Panc1 (cell line): ENCODE data around the gene PAK4. TPM values are rescaled to one million over a fixed set of nuclear protein-coding genes. Genes with fewer than 3 reads are reported as not detected.

ENCODE experiments used
- ATAC-seq: fragments of 200-7000 bp; cut with Tn5 transposase; 2 replicates; pipeline ENCODE4 v1.9.1; 2020; ENCODE audit warnings: mild to moderate bottlenecking, moderate library complexity
- BruUV-seq: library from RNA; stranded (reverse); fragments of 400-500 nt; replicated peaks from 2 replicates; lab custom pipeline; 2021; lab: Mats Ljungman, UMichigan
- CTCF ChIA-PET: fragments of 300-600 bp; sonication (Branson Sonifier 250); formaldehyde crosslinking; loops from one replicate; lab custom pipeline; 2022; ENCODE audit warnings: antibody characterized with exemption; lab: Charles Lee
- POLR2A ChIA-PET: fragments of 300-600 bp; sonication (Branson Sonifier 250); formaldehyde crosslinking; loops from one replicate; lab custom pipeline; 2022; ENCODE audit warnings: antibody characterized with exemption; lab: Charles Lee
- DNase-seq: peaks from one replicate; pipeline ENCODE4 v3.0.0-alpha.2; 2010; ENCODE audit warnings: low read depth, low spot score
- H3K27ac ChIP-seq: 2 replicates; pipeline ENCODE4 v1.5.1; 2011; ENCODE audit warnings: mild to moderate bottlenecking, low read length, inconsistent platforms
- H3K27me3 ChIP-seq: fragments of 200-500 bp; sonication (Bioruptor generic); 2 replicates; pipeline ENCODE4 v1.6.0; 2014; ENCODE audit warnings: low read length, inconsistent platforms; ENCODE audit not compliant: control insufficient read depth, insufficient read depth
- H3K36me3 ChIP-seq: fragments of 200-500 bp; sonication (Bioruptor generic); 2 replicates; pipeline ENCODE4 v1.5.1; 2014; ENCODE audit warnings: inconsistent platforms, mild to moderate bottlenecking, low read length, moderate library complexity; ENCODE audit not compliant: control insufficient read depth, insufficient read depth
- H3K4me1 ChIP-seq: 2 replicates; pipeline ENCODE4 v1.5.1; 2011; ENCODE audit warnings: inconsistent platforms, mild to moderate bottlenecking, low read length, moderate library complexity; ENCODE audit not compliant: control insufficient read depth, insufficient read depth
- H3K4me3 ChIP-seq, 2 experiments: 2 replicates each; pipeline ENCODE4 v1.5.1; 2011 to 2012; ENCODE audit warnings: low read depth in 2 of 2, low read length in 2 of 2, mild to moderate bottlenecking in 2 of 2, inconsistent platforms in 1 of 2, moderate library complexity in 1 of 2
- H3K9me3 ChIP-seq: fragments of 200-500 bp; sonication (Bioruptor generic); 2 replicates; pipeline ENCODE4 v1.5.1; 2014; ENCODE audit warnings: low read depth, mild to moderate bottlenecking, inconsistent platforms, low read length, moderate library complexity; ENCODE audit not compliant: control insufficient read depth, insufficient read depth
- POLR2AphosphoS5 ChIP-seq: IDR thresholded peaks from 2 replicates; pipeline ENCODE4 v1.6.1; 2012; ENCODE audit warnings: mild to moderate bottlenecking, low read depth, low read length, moderate library complexity
- SIN3A ChIP-seq: IDR thresholded peaks from 2 replicates; pipeline ENCODE4 v1.6.1; 2012; ENCODE audit warnings: low read depth, mild to moderate bottlenecking, low read length, moderate library complexity, borderline replicate concordance; ENCODE audit not compliant: insufficient read depth
- TCF7L2 ChIP-seq: IDR thresholded peaks from 2 replicates; pipeline ENCODE4 v1.6.1; 2011; ENCODE audit warnings: mild to moderate bottlenecking, low read depth, low read length, inconsistent platforms
- in situ Hi-C: cut with HindIII; loops from 2 replicates; pipeline ENCODE4 v1.10.0; 2016; ENCODE audit warnings: low sequenced_read_pairs, low pct_unique_long_range_greater_than_20kb
- intact Hi-C: fragments of 100-400 bp; cut with micrococcal nuclease; formaldehyde crosslinking; loops from one replicate; pipeline ENCODE4 v1.10.0; 2022; ENCODE audit not compliant: unreplicated experiment
- total RNA-seq: library from RNA; stranded (reverse); gene quantifications from one replicate; pipeline ENCODE4 v1.2.1, GENCODE V29; 2021; ENCODE audit not compliant: unreplicated experiment
- TF ChIP-seq, protein P1 (sequence below): fragments of 450-650 bp; IDR thresholded peaks from 2 replicates; pipeline ENCODE4 v1.5.1; 2017; ENCODE audit warnings: mild to moderate bottlenecking
- TF ChIP-seq, protein P2 (sequence below), 2 experiments: IDR thresholded peaks; 2 replicates each; pipeline ENCODE4 v1.6.1; 2011 to 2012; ENCODE audit warnings: low read depth in 2 of 2, control low read depth in 1 of 2, low read length in 1 of 2, mild to moderate bottlenecking in 1 of 2, moderate library complexity in 1 of 2; ENCODE audit not compliant: insufficient read depth in 1 of 2

The PAK4 gene
- total RNA-seq, 1 experiment from 2014 or later, result 311 TPM

- TF ChIP-seq TCF7L2 (no peak), SIN3A (no peak), POLR2AphosphoS5 (no peak)
- TF ChIP-seq, protein P1, sequence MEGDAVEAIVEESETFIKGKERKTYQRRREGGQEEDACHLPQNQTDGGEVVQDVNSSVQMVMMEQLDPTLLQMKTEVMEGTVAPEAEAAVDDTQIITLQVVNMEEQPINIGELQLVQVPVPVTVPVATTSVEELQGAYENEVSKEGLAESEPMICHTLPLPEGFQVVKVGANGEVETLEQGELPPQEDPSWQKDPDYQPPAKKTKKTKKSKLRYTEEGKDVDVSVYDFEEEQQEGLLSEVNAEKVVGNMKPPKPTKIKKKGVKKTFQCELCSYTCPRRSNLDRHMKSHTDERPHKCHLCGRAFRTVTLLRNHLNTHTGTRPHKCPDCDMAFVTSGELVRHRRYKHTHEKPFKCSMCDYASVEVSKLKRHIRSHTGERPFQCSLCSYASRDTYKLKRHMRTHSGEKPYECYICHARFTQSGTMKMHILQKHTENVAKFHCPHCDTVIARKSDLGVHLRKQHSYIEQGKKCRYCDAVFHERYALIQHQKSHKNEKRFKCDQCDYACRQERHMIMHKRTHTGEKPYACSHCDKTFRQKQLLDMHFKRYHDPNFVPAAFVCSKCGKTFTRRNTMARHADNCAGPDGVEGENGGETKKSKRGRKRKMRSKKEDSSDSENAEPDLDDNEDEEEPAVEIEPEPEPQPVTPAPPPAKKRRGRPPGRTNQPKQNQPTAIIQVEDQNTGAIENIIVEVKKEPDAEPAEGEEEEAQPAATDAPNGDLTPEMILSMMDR, result no peak
- TF ChIP-seq, protein P2, sequence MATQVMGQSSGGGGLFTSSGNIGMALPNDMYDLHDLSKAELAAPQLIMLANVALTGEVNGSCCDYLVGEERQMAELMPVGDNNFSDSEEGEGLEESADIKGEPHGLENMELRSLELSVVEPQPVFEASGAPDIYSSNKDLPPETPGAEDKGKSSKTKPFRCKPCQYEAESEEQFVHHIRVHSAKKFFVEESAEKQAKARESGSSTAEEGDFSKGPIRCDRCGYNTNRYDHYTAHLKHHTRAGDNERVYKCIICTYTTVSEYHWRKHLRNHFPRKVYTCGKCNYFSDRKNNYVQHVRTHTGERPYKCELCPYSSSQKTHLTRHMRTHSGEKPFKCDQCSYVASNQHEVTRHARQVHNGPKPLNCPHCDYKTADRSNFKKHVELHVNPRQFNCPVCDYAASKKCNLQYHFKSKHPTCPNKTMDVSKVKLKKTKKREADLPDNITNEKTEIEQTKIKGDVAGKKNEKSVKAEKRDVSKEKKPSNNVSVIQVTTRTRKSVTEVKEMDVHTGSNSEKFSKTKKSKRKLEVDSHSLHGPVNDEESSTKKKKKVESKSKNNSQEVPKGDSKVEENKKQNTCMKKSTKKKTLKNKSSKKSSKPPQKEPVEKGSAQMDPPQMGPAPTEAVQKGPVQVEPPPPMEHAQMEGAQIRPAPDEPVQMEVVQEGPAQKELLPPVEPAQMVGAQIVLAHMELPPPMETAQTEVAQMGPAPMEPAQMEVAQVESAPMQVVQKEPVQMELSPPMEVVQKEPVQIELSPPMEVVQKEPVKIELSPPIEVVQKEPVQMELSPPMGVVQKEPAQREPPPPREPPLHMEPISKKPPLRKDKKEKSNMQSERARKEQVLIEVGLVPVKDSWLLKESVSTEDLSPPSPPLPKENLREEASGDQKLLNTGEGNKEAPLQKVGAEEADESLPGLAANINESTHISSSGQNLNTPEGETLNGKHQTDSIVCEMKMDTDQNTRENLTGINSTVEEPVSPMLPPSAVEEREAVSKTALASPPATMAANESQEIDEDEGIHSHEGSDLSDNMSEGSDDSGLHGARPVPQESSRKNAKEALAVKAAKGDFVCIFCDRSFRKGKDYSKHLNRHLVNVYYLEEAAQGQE (IDR thresholded peaks at IDR 0.05; ENCODE audit: insufficient read depth in 1 of 2, low read depth in 2 of 2, low read length in 1 of 2), result no peak
- ChIA-PET POLR2A (no interaction called here), CTCF (interaction anchor here (0.6 kb wide), 1 partner anchor 767 kb away, joined by 4 read pairs; no protein-coding TSS in a partner anchor)
- H3K27me3 ChIP-seq, result no peaks in the 10 kb centered on the region
- H3K27ac ChIP-seq, result no peak overlapping the region
- peaks cover 63% of the 10 kb centered on the region for H3K4me1 ChIP-seq
- no peaks in the 10 kb centered on the region for H3K9me3 ChIP-seq
- in situ Hi-C loops (no loop called here), intact Hi-C loops (no loop called here)
- H3K4me3 ChIP-seq, result no peak overlapping the region
- no TSS peak for BruUV-seq
- no peaks in the 10 kb centered on the region for H3K36me3 ChIP-seq
- no peak for DNase-seq
- ATAC-seq, result no peak
These were observed 31.9 kb downstream of the PAK4 start for GRCh38 chr19:39157275-39157996.

DNA sequence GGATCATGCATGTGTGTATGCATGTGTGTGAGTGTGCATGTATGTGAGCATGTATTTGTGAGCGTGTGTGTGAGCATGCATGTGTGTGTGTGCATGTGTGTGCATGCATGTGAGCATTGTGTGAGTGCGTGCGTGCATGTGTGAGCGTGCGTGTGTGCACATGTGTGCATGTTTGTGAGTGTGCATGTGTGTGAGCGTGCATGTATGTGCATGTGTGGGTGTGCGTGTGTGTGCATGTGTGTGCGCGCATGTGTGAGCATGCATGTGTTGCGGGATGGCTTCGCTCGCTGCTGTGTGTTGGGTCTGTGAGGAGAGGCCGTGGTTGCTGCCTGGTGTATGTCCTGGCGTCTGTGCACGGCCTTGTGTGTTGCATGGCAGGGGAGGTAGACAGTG, 32.4 kb downstream of the PAK4 start:
- H3K4me3 ChIP-seq, result no peak overlapping the region
- CTCF ChIA-PET, result interaction anchor here (0.6 kb wide), 1 partner anchor 766 kb away, joined by 4 read pairs; no protein-coding TSS in a partner anchor
- H3K27ac ChIP-seq, result no peak overlapping the region
- no peaks in the 10 kb centered on the region for H3K9me3 ChIP-seq
- ATAC-seq, result no peak
- BruUV-seq, result no TSS peak
- DNase-seq, result no peak
- POLR2A ChIA-PET, result no interaction called here
- in situ Hi-C loops, result no loop called here
- peaks cover 62% of the 10 kb centered on the region for H3K4me1 ChIP-seq
- no peak for TF ChIP-seq TCF7L2
- TF ChIP-seq POLR2AphosphoS5, result 0 out of 2 replicates have a peak, but pooled peaks have one; percentile 24
- H3K27me3 ChIP-seq, result no peaks in the 10 kb centered on the region
- no peaks in the 10 kb centered on the region for H3K36me3 ChIP-seq
- intact Hi-C loops, result no loop called here
